ENCODE measurements around the gene GPC6.
"Not testable (repeated sequence)": the region's sequence is repeated elsewhere in the genome, so short reads cannot be mapped to it uniquely, and the experiment has no call there.

GPC6 gene

GRCh38 chr13:93472814-93473296, 246.2 kb downstream of the GPC6 start:
- TF ChIP-seq CTCF (IDR thresholded peaks at IDR 0.05; ENCODE audit: insufficient read depth, low read length, missing control alignments), result no peak
- ChIA-PET CTCF (no interaction called here), POLR2A (no interaction called here)
- H3K4me3 ChIP-seq (ENCODE audit: low read depth, low read length), result no peak overlapping the region
- no peak for DNase-seq (ENCODE audit: low read depth, low spot score)

- H3K4me3 ChIP-seq (ENCODE audit: low read depth, low read length), result no peak overlapping the region
- TF ChIP-seq CTCF (IDR thresholded peaks at IDR 0.05; ENCODE audit: insufficient read depth, low read length, missing control alignments), result no peak
- CTCF ChIA-PET, result no interaction called here
- DNase-seq (ENCODE audit: low read depth, low spot score), result no peak
- POLR2A ChIA-PET, result no interaction called here
These were observed 247.0 kb downstream of the GPC6 start for GRCh38 chr13:93473441-93474270.

GRCh38 chr13:93476175-93476574, 249.6 kb downstream of the GPC6 start:
- peak; percentile 46 for DNase-seq (ENCODE audit: low read depth, low spot score)
- POLR2A ChIA-PET, result no interaction called here
- no peak overlapping the region for H3K4me3 ChIP-seq (ENCODE audit: low read depth, low read length)
- TF ChIP-seq CTCF (IDR thresholded peaks at IDR 0.05; ENCODE audit: insufficient read depth, low read length, missing control alignments), result no peak
- CTCF ChIA-PET, result no interaction called here

GRCh38 chr13:93477238-93477637, 250.6 kb downstream of the GPC6 start:
- TF ChIP-seq CTCF (IDR thresholded peaks at IDR 0.05; ENCODE audit: insufficient read depth, low read length, missing control alignments), result no peak

GRCh38 chr13:93480553-93481106, 254.0 kb downstream of the GPC6 start:
- ChIA-PET POLR2A (no interaction called here), CTCF (no interaction called here)
- no peak for DNase-seq (ENCODE audit: low read depth, low spot score)
- no peak overlapping the region for H3K4me3 ChIP-seq (ENCODE audit: low read depth, low read length)
- no peak for TF ChIP-seq CTCF (IDR thresholded peaks at IDR 0.05; ENCODE audit: insufficient read depth, low read length, missing control alignments)

More at GRCh38 chr13:93477238-93477637, 250.6 kb downstream of the GPC6 start:
- POLR2A ChIA-PET, result no interaction called here
- H3K4me3 ChIP-seq (ENCODE audit: low read depth, low read length), result no peak overlapping the region
- CTCF ChIA-PET, result no interaction called here
- DNase-seq (ENCODE audit: low read depth, low spot score), result no peak

GRCh38 chr13:93496117-93496516, 269.5 kb downstream of the GPC6 start:
- DNase-seq (ENCODE audit: low read depth, low spot score); H3K4me3 ChIP-seq (ENCODE audit: low read depth, low read length); CTCF ChIA-PET; POLR2A ChIA-PET: not testable (repeated sequence)

Measured in AG04449 (cell line).